B cell (primary cell): ENCODE data around the gene KCTD7.
"Not testable (repeated sequence)": the region's sequence is repeated elsewhere in the genome, so short reads cannot be mapped to it uniquely, and the experiment has no call there.

ENCODE experiments used
- EZH2 ChIP-seq: IDR thresholded peaks from 2 replicates; pipeline ENCODE4 v1.6.1; 2012; ENCODE audit warnings: borderline replicate concordance, low read depth, mild to moderate bottlenecking, moderate library complexity, low read length; ENCODE audit not compliant: insufficient read depth, poor library complexity, severe bottlenecking
- TF ChIP-seq, protein P1 (sequence below): fragments of 200-600 bp; IDR thresholded peaks from one replicate; pipeline ENCODE4 v1.8.0; 2022; ENCODE audit warnings: antibody characterized with exemption, mild to moderate bottlenecking

DNA sequence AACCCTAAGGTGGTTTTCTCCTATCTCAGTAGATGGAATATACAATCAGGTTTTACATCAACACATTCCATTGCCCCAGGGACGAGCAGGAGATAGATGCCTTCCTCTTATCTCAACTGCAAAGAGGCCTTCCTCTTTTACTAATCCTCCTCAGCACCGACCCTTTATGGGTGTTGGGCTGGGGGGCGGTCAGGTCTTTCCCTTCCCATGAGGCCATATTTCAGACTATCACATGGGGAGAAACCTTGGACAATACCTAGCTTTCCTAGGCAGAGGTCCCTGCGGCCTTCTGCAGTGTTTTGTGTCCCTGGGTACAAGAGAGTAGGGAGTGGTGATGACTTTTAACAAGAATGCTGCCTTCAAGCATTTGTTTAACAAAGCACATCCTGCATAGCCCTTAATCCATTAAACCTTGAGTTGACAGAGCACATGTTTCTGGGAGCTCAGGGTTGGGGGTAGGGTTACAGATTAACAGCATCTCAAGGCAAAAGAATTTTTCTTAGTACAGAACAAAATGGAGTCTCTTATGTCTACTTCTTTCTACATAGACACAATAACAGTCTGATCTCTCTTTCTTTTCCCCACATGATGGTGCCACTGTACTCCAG, 9.2 kb upstream of the KCTD7 start:
- TF ChIP-seq, protein P1, sequence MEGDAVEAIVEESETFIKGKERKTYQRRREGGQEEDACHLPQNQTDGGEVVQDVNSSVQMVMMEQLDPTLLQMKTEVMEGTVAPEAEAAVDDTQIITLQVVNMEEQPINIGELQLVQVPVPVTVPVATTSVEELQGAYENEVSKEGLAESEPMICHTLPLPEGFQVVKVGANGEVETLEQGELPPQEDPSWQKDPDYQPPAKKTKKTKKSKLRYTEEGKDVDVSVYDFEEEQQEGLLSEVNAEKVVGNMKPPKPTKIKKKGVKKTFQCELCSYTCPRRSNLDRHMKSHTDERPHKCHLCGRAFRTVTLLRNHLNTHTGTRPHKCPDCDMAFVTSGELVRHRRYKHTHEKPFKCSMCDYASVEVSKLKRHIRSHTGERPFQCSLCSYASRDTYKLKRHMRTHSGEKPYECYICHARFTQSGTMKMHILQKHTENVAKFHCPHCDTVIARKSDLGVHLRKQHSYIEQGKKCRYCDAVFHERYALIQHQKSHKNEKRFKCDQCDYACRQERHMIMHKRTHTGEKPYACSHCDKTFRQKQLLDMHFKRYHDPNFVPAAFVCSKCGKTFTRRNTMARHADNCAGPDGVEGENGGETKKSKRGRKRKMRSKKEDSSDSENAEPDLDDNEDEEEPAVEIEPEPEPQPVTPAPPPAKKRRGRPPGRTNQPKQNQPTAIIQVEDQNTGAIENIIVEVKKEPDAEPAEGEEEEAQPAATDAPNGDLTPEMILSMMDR, result not testable (repeated sequence)
- not testable (repeated sequence) for TF ChIP-seq EZH2
